Measurements from ENCODE around the gene PARD6A.

PARD6A gene

DNA sequence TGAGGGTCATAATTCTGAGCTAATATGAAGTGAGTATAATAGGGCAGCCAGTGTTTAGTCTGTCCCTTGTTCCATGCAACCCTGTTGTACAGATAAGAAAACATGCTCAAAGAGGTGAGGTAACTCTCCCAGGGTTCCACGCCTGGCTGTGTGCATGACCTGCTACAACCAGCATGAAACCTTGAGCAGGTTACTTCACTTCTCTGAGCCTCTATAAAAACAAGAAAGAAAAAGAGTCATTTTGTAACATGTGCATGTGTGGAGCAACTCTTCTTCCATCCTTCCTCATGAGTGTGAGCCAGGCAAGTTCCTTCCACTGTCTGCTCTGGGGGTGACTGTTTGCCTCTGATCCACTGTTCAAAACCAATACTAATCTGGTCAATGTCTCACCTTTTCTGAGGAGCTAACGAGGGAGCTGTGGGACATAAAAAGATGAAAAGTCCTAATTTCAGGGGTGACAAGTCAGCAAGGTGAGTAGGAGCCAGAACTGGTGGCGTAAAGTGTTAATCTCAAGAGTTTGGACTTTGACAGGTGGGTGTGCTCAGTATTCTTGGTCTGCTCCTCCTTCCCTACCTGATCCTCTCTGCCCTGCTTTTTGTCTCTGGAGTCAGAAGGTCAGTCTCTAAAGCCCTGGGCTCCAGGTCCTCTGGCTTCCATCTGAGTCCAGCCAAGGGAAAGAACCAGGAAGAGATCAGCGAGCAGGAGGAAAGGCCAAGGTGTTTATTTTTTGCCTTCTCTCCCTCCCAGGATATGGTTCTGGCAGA is 36.8 kb downstream of the PARD6A start:
- DNase-seq = no peak

DNA sequence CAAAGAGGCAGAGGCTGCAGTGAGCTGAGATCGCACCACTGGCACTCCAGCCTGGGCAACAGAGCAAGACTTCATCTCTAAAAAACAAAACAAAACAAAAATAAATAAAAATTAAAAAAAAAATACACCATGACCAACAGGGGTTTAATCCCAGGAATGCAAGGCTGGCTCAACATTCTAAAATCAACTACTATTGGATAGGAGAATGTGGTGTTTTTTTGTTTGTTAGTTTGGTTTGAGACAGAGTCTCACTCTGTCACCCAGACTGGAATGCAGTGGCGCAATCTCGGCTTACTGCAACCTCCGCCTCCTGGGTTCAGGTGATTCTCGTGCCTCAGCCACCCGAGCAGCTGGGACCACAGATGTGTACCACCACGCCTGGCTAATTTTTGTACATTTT is 38.5 kb downstream of the PARD6A start:
- no peak for DNase-seq

DNA sequence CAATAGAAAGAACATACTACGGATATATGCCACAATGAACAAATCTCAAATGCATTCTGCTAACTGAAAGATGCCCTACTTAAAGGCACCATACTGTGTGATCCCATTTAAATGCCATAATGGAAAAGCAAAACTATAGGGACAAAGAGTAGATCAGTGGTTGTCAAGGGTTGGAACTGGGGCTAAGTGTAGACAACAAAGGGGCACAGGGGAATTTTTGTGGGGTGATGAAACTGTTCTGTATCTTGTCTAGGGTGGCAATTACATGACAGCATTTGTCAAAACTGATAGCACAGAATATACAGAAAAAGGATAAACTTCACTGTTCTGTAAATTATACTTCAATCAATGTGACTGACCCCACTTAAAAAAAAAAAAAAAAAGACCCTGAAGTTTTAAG is 40.7 kb downstream of the PARD6A start:
- DNase-seq = no peak

DNA sequence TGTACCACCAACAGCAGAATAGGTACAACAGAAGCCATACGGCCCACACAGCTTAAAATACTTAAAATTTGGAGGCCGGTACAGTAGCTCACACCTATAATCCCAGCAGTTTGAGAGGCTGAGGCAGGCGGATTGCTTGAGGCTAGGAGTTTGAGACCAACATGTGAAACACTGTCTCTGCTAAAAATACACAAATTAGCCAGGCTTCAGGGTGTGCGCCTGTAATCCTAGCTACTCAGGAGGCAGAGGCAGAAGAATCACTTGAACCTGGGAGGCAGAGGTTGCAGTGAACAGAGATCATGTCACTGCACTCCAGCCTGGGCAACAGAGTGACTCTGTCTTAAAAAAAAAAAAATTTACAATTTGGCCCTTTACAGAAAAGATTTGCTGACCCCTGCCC is 41.4 kb downstream of the PARD6A start:
- DNase-seq = no peak

DNA sequence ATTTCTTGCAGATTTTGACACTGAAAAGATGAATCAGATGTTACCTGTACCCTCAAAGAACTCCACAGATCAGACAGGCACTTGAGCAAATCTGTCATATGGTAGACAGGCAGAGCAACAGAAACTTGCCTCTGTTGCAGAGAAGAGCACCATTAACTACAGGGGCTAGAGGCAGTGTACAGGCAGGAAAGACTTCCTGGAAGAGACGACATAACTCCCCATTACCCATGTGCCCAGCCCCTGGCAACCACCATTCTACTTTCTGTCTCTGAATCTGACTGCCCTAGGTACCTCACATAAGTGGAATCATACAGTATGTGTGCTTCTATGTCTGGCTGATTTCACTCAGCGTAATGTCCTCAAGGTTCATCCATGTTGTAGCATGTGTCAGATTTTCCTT is 42.9 kb downstream of the PARD6A start:
- no peak for DNase-seq

DNA sequence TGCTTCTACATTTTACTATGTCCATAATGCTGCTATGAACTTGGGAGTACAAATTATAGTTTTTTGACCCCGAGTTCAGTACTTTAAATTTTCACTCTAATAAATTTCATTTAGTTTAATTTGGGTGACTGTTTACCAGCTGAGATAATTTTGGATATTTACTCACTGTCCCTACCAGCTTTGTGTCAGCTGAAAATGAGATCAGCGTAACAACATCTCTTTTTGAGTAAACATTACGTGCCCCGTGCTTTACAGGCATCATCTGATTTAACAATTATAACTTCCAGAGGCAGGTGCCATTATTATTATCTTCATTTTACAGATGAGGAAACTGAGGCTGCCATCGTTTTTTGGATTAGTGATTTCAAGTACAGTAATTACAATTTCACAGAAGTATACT is 43.4 kb downstream of the PARD6A start:
- DNase-seq = no peak

DNA sequence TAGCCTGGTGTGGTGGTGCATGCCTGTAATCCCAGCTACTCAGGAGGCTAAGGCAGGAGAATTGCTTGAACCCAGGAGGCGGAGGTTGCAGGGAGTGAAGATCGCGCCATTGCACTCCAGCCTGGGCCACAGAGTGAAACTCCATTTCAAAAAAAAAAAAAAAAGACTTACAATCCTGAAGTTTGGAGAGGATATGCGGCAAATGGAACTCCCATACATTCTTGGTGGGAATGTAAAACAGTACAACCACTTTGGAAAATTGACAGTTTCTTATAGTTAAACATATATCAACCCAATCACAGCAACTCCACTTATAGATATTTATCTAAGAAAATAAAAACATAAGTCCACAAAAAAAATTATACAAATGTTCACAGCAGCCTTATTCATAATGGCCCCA is 46.5 kb downstream of the PARD6A start:
- no peak for DNase-seq

DNA sequence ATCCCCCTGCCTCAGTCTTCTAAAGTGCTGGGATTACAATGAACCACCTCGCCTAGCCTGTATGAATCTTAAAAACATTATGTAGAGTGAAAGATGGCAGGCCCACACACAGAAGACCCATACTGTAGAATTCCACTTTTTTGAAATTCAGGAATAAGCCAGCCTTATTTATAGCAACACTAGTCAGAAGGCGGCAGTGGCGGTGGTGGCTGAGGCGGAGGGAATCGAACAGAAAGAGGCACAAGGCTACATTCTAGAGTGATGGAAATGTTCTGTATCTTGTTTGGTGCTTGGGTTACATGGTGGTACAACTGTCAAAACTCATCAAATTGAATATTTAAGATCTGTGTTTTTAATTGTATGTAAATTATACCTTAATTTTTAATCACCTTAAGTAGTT is 47.0 kb downstream of the PARD6A start:
- DNase-seq = no peak

DNA sequence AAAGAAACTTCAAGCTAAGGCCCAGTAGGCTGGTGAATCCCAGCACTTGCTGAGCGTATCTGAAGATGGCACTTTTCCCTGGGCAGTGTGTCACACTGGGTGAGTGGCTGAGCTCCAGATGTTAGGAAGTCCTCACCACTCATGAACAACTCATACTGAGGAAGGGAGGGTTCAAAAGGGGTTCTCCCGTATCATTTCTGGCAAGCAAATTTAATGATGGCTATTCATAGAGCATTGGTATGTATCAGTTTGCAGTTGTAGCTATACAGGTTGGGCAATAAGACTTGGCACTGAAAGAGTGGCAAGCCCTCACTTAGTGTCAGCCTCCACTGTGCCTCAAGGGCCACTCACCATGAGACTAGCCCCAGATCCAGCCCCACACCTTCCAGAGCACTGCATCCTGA is 47.6 kb downstream of the PARD6A start:
- DNase-seq = no peak

DNA sequence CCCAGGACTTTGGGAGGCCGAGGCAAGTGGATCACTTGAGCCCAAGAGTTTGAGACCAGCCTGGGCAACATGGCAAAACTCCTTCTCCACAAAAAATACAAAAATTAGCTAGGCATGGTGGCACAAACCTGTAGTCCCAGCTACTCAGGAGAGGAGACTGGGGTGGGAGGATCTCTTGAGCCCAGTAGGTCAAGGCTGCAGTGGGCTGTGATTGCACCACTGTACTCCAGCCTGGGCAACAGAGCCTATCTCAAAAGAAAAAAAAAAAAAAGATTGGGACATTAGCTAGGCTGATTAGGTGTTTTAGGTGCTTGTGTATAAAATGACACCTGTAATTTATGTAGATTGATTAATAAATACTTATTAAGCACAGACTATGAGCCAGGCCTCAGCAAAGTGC is 48.3 kb downstream of the PARD6A start:
- no peak for DNase-seq

DNA sequence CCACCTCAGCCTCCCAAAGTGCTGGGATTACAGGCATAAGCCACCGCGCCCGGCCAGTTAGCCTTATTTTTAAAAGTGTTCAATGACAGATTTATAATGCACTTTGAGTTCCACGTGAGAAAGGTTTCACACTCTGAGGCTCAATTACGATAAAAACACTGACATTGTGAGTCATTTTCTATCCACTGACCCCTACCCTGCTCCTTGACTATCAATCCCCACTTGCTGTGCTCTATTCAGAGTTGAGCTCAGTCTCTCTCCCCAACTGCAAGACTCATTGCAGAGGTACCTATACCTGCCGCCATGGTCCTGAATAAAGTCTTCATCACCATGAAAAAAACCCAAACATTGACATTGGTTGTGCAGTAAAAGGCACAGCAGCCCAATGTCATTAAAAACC is 49.8 kb downstream of the PARD6A start:
- DNase-seq = no peak

All from amniotic stem cell (primary cell).